Measurements from ENCODE around the gene IBTK. TPM values are rescaled to one million over a fixed set of nuclear protein-coding genes. Genes with fewer than 3 reads are reported as not detected.

The IBTK gene
- polyA plus RNA-seq, 1 donor (not counting 4 experiments of a cell fraction or from before 2014, with no cell fraction given) = 27.0 TPM

DNA sequence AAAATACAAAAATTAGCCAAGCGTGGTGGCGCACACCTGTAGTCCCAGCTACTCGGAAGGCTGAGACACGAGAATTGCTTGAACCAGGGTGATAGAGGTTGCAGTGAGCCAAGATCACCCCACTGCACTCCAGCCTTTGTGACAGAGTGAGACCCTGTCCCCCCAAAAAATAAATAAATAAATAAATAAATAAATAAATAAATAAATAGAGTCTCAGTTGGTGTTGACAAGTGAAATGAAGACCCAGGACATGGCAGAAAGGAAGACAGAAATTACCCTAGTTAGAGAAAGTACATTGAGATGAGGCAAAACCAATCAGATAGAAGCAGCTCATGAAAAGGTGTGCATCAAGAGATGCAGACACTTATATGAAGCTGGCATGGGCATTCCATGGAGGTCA is 105.0 kb downstream of the IBTK start:
- Histone ChIP-seq H3K4me2 (ENCODE audit: control insufficient read depth, extremely low read depth, insufficient read depth, low read depth, low read length) (no peak overlapping the region), H4K20me1 (ENCODE audit: control insufficient read depth, extremely low read depth, insufficient read depth, low read length) (no peaks in the 10 kb centered on the region), H3K27ac (ENCODE audit: control insufficient read depth, insufficient read depth, low read length) (no peak overlapping the region), H3K4me3 (ENCODE audit: control insufficient read depth in 2 of 3, extremely low read depth in 1 of 3, insufficient read depth in 2 of 3, low read depth in 1 of 3, low read length in 3 of 3) (no peak overlapping the region), H3K27me3 (ENCODE audit: control insufficient read depth, extremely low read depth, insufficient read depth, low read length) (no peaks in the 10 kb centered on the region), H3K79me2 (ENCODE audit: control insufficient read depth, insufficient read depth, low read length) (no peaks in the 10 kb centered on the region), H3K9ac (ENCODE audit: control insufficient read depth, extremely low read depth, insufficient read depth, low read length) (no peak overlapping the region), H3K9me1 (ENCODE audit: control insufficient read depth, extremely low read depth, insufficient read depth, low read length) (no peaks in the 10 kb centered on the region), H2AFZ (ENCODE audit: control insufficient read depth, low read length) (no peak overlapping the region), H3K9me3 (ENCODE audit: control insufficient read depth, low read depth, low read length) (no peaks in the 10 kb centered on the region), H3K4me1 (ENCODE audit: control insufficient read depth, extremely low read depth, insufficient read depth, low read length) (peaks cover 16% of the 10 kb centered on the region), H3K36me3 (ENCODE audit: control insufficient read depth in 2 of 2, extremely low read depth in 1 of 2, insufficient read depth in 2 of 2, low read length in 2 of 2) (no peaks in the 10 kb centered on the region)
- FAIRE-seq (no peak), DNase-seq (ENCODE audit: low read depth, low spot score) (no peak)
- dilution Hi-C loops (cut with MboI; ENCODE audit: extremely low pct_ligation_motif_present, low sequenced_read_pairs) = no loop called here
- TF ChIP-seq, protein P1, sequence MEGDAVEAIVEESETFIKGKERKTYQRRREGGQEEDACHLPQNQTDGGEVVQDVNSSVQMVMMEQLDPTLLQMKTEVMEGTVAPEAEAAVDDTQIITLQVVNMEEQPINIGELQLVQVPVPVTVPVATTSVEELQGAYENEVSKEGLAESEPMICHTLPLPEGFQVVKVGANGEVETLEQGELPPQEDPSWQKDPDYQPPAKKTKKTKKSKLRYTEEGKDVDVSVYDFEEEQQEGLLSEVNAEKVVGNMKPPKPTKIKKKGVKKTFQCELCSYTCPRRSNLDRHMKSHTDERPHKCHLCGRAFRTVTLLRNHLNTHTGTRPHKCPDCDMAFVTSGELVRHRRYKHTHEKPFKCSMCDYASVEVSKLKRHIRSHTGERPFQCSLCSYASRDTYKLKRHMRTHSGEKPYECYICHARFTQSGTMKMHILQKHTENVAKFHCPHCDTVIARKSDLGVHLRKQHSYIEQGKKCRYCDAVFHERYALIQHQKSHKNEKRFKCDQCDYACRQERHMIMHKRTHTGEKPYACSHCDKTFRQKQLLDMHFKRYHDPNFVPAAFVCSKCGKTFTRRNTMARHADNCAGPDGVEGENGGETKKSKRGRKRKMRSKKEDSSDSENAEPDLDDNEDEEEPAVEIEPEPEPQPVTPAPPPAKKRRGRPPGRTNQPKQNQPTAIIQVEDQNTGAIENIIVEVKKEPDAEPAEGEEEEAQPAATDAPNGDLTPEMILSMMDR (optimal IDR thresholded peaks at IDR 0.05 in 1 of 3, IDR thresholded peaks at IDR 0.05 in 1 of 3, conservative IDR thresholded peaks at IDR 0.05 in 1 of 3; ENCODE audit: extremely low read depth in 1 of 3, insufficient read depth in 2 of 3, low read length in 3 of 3) = no peak
- no peak for TF ChIP-seq EZH2 (IDR thresholded peaks at IDR 0.05; ENCODE audit: low read length)

DNA sequence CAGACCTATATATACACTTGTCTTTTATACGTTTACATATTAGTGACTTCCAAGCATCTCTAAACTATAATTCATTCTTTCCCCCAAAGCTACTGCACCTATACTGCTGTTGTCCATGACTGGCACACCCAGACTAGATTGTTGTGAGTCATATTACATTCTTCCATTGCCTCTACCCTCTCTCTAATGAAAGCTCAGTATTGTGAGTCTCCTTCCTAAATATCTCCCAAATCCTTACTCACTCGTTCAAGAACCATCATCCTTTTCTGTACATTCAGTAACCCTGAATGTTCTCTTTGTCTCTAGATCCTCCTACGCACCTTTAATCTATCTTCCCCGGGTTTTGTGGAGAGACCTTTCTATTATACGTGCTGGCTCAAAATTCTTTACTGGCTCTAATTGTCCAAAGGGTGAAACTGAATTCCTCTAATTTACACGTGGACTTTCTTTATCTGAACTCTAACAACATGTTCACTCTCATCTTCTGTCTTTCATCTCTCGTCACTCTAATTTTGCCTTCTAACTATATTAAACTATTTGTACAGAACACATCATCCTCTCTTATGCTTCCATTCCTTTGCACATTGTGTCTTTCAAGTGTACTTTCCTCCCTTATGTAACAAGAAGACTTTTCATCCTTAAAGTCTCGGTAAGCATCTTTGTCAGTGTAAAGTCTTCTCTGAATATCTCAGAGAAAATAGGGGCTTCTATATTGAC is 109.3 kb downstream of the IBTK start:
- DNase-seq (ENCODE audit: low read depth, low spot score) (no peak), FAIRE-seq (no peak)
- no peak overlapping the region for H3K9ac ChIP-seq (ENCODE audit: control insufficient read depth, extremely low read depth, insufficient read depth, low read length)
- H2AFZ ChIP-seq (ENCODE audit: control insufficient read depth, low read length) = no peak overlapping the region
- H4K20me1 ChIP-seq (ENCODE audit: control insufficient read depth, extremely low read depth, insufficient read depth, low read length) = no peaks in the 10 kb centered on the region
- H3K4me3 ChIP-seq (ENCODE audit: control insufficient read depth in 2 of 3, extremely low read depth in 1 of 3, insufficient read depth in 2 of 3, low read depth in 1 of 3, low read length in 3 of 3) = no peak overlapping the region
- H3K9me1 ChIP-seq (ENCODE audit: control insufficient read depth, extremely low read depth, insufficient read depth, low read length) = no peaks in the 10 kb centered on the region
- no peak overlapping the region for H3K27ac ChIP-seq (ENCODE audit: control insufficient read depth, insufficient read depth, low read length)
- H3K4me2 ChIP-seq (ENCODE audit: control insufficient read depth, extremely low read depth, insufficient read depth, low read depth, low read length) = no peak overlapping the region
- no peak for TF ChIP-seq EZH2 (IDR thresholded peaks at IDR 0.05; ENCODE audit: low read length)
- TF ChIP-seq, protein P1 (optimal IDR thresholded peaks at IDR 0.05 in 1 of 3, IDR thresholded peaks at IDR 0.05 in 1 of 3, conservative IDR thresholded peaks at IDR 0.05 in 1 of 3; ENCODE audit: extremely low read depth in 1 of 3, insufficient read depth in 2 of 3, low read length in 3 of 3) = no peak
- dilution Hi-C loops (cut with MboI; ENCODE audit: extremely low pct_ligation_motif_present, low sequenced_read_pairs) = no loop called here
- H3K36me3 ChIP-seq (ENCODE audit: control insufficient read depth in 2 of 2, extremely low read depth in 1 of 2, insufficient read depth in 2 of 2, low read length in 2 of 2) = no peaks in the 10 kb centered on the region
- H3K9me3 ChIP-seq (ENCODE audit: control insufficient read depth, low read depth, low read length) = no peaks in the 10 kb centered on the region
- no peaks in the 10 kb centered on the region for H3K4me1 ChIP-seq (ENCODE audit: control insufficient read depth, extremely low read depth, insufficient read depth, low read length)
- H3K79me2 ChIP-seq (ENCODE audit: control insufficient read depth, insufficient read depth, low read length) = no peaks in the 10 kb centered on the region
- H3K27me3 ChIP-seq (ENCODE audit: control insufficient read depth, extremely low read depth, insufficient read depth, low read length) = no peaks in the 10 kb centered on the region
